ENCODE results near the gene MGAT3.

DNA sequence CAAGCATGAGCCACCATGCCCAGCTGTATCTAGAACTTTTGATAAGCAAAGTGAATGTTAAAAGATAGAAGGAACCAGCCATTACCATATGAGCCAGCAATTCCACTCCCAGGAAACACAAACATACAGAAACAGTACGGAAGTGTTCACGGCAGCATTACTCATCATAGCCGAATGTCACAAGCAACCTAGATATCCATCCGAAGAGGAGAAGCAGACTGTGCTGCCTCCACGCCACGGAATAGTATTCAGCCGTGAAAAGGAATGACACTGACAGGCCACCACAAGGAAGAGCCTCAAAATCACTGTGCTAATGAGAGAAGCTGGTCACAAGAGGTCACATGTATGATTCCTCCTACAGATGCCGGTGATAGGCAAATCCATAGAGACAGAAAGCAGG, 17.6 kb upstream of the MGAT3 start:
- TF ChIP-seq MYC (IDR thresholded peaks at IDR 0.05; ENCODE audit: low read depth, low read length) = no peak
- TF ChIP-seq, protein P1, sequence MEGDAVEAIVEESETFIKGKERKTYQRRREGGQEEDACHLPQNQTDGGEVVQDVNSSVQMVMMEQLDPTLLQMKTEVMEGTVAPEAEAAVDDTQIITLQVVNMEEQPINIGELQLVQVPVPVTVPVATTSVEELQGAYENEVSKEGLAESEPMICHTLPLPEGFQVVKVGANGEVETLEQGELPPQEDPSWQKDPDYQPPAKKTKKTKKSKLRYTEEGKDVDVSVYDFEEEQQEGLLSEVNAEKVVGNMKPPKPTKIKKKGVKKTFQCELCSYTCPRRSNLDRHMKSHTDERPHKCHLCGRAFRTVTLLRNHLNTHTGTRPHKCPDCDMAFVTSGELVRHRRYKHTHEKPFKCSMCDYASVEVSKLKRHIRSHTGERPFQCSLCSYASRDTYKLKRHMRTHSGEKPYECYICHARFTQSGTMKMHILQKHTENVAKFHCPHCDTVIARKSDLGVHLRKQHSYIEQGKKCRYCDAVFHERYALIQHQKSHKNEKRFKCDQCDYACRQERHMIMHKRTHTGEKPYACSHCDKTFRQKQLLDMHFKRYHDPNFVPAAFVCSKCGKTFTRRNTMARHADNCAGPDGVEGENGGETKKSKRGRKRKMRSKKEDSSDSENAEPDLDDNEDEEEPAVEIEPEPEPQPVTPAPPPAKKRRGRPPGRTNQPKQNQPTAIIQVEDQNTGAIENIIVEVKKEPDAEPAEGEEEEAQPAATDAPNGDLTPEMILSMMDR (IDR thresholded peaks at IDR 0.05; ENCODE audit: extremely low read depth in 1 of 2, insufficient read depth in 1 of 2, low read depth in 1 of 2, low read length in 2 of 2) = no peak
- TF ChIP-seq, protein P2, sequence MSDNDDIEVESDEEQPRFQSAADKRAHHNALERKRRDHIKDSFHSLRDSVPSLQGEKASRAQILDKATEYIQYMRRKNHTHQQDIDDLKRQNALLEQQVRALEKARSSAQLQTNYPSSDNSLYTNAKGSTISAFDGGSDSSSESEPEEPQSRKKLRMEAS (IDR thresholded peaks at IDR 0.05; ENCODE audit: insufficient read depth, insufficient read length) = no peak
- no peak for TF ChIP-seq FOS (IDR thresholded peaks at IDR 0.05; ENCODE audit: borderline replicate concordance, insufficient read depth, low read length)
- no peak for TF ChIP-seq EZH2 (IDR thresholded peaks at IDR 0.05; ENCODE audit: borderline replicate concordance, low read depth, low read length, severe bottlenecking)
- no peak for TF ChIP-seq POLR2A (IDR thresholded peaks at IDR 0.05; ENCODE audit: low read depth, low read length)
- no peak for TF ChIP-seq POLR2AphosphoS5 (IDR thresholded peaks at IDR 0.05; ENCODE audit: insufficient read depth, low read depth, low read length)

Measured in endothelial cell of umbilical vein (primary cell).